Measurements from ENCODE around the gene PRKCZ. TPM values are rescaled to one million over a fixed set of nuclear protein-coding genes. Genes with fewer than 3 reads are reported as not detected.

PRKCZ gene
- total RNA-seq, 1 experiment from 2014 or later = 45.9 TPM

- ChIA-PET CTCF (no interaction called here), POLR2A (no interaction called here)
- no TSS peak for BruUV-seq (replicated peaks)
- H3K4me3 Mint-ChIP-seq (ENCODE audit: unreplicated experiment) = no peak overlapping the region
- no peak for DNase-seq
- Histone ChIP-seq H3K4me1 (no peaks in the 10 kb centered on the region), H3K9me3 (no peaks in the 10 kb centered on the region), H3K4me3 (ENCODE audit: low read depth, low read length) (no peak overlapping the region), H3K36me3 (ENCODE audit: control insufficient read depth, insufficient read depth, low read length) (no peaks in the 10 kb centered on the region), H3K27me3 (replicated peaks; ENCODE audit: control insufficient read depth, insufficient read depth, low read length) (no peaks in the 10 kb centered on the region)
- H3K4me1 Mint-ChIP-seq (ENCODE audit: low read depth, unreplicated experiment) = no peaks in the 10 kb centered on the region
- TF ChIP-seq, protein P1, sequence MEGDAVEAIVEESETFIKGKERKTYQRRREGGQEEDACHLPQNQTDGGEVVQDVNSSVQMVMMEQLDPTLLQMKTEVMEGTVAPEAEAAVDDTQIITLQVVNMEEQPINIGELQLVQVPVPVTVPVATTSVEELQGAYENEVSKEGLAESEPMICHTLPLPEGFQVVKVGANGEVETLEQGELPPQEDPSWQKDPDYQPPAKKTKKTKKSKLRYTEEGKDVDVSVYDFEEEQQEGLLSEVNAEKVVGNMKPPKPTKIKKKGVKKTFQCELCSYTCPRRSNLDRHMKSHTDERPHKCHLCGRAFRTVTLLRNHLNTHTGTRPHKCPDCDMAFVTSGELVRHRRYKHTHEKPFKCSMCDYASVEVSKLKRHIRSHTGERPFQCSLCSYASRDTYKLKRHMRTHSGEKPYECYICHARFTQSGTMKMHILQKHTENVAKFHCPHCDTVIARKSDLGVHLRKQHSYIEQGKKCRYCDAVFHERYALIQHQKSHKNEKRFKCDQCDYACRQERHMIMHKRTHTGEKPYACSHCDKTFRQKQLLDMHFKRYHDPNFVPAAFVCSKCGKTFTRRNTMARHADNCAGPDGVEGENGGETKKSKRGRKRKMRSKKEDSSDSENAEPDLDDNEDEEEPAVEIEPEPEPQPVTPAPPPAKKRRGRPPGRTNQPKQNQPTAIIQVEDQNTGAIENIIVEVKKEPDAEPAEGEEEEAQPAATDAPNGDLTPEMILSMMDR (IDR thresholded peaks at IDR 0.05; ENCODE audit: insufficient read depth in 1 of 2, low read depth in 1 of 2, low read length in 1 of 2, severe bottlenecking in 1 of 2, unreplicated experiment in 1 of 2) = no peak
- H3K27me3 Mint-ChIP-seq (ENCODE audit: insufficient read depth, unreplicated experiment) = no peaks in the 10 kb centered on the region
- peaks cover 24% of the 10 kb centered on the region for H3K36me3 Mint-ChIP-seq (ENCODE audit: insufficient read depth, unreplicated experiment)
- no peaks in the 10 kb centered on the region for H3K9me3 Mint-ChIP-seq (ENCODE audit: unreplicated experiment)
- intact Hi-C loops (cut with micrococcal nuclease; ENCODE audit: unreplicated experiment) = no loop called here
- H3K27ac Mint-ChIP-seq (ENCODE audit: unreplicated experiment) = no peak overlapping the region
Measured at GRCh38 chr1:2115008-2115641, 64.9 kb downstream of the PRKCZ start.

DNA sequence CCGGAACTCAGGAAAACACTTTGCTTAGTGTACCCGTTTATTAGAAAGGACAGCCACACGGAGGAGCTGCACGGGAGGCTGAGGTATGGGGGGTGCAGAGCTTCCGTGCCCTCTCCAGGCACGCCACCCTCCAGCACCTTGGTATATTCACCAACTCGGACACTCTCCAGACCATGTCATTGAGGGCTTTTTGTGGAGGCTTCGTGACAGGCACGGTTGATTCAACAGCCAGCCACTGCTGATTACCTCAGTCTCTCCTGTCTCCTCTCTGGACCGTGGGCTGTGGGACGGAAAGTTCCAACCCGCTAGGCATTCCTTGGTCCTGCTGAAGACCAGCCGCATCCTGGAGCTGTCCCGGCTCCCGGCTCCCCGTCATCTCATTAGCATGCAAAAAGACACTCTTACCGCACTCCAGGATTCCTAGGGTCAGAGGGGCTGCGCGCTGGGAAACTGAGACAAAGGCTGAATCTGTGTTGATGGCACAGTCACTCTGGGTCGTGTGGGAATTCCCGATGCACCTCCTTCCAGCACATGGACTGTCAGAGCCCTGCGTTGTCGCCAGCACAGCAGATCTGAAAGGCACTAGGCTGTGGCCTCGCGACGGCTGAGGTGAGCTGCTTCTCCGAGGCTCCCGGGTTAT is 65.6 kb downstream of the PRKCZ start:
- no peak for DNase-seq
- intact Hi-C loops (cut with micrococcal nuclease; ENCODE audit: unreplicated experiment) = no loop called here
- CTCF ChIA-PET = no interaction called here

GRCh38 chr1:2119886-2120285 is 69.7 kb downstream of the PRKCZ start:
- TF ChIP-seq, protein P1 (IDR thresholded peaks at IDR 0.05; ENCODE audit: insufficient read depth in 1 of 2, low read depth in 1 of 2, low read length in 1 of 2, severe bottlenecking in 1 of 2, unreplicated experiment in 1 of 2) = no peak
- H3K27me3 ChIP-seq (replicated peaks; ENCODE audit: control insufficient read depth, insufficient read depth, low read length) = no peaks in the 10 kb centered on the region
- no peak for DNase-seq
- H3K9me3 ChIP-seq = no peaks in the 10 kb centered on the region
- no peak overlapping the region for H3K4me3 Mint-ChIP-seq (ENCODE audit: unreplicated experiment)
- no peaks in the 10 kb centered on the region for H3K4me1 ChIP-seq
- no peaks in the 10 kb centered on the region for H3K27me3 Mint-ChIP-seq (ENCODE audit: insufficient read depth, unreplicated experiment)
- H3K36me3 Mint-ChIP-seq (ENCODE audit: insufficient read depth, unreplicated experiment) = peaks cover 23% of the 10 kb centered on the region
- CTCF ChIA-PET = no interaction called here
- H3K4me3 ChIP-seq (ENCODE audit: low read depth, low read length) = no peak overlapping the region
- intact Hi-C loops (cut with micrococcal nuclease; ENCODE audit: unreplicated experiment) = no loop called here
- BruUV-seq (replicated peaks) = no TSS peak
- POLR2A ChIA-PET = no interaction called here
- H3K36me3 ChIP-seq (ENCODE audit: control insufficient read depth, insufficient read depth, low read length) = no peaks in the 10 kb centered on the region
- H3K4me1 Mint-ChIP-seq (ENCODE audit: low read depth, unreplicated experiment) = no peaks in the 10 kb centered on the region
- H3K9me3 Mint-ChIP-seq (ENCODE audit: unreplicated experiment) = peaks cover 14% of the 10 kb centered on the region
- H3K27ac Mint-ChIP-seq (ENCODE audit: unreplicated experiment) = no peak overlapping the region

More for the DNA sequence above, 65.6 kb downstream of the PRKCZ start:
- no peaks in the 10 kb centered on the region for H3K36me3 ChIP-seq (ENCODE audit: control insufficient read depth, insufficient read depth, low read length)
- H3K4me1 ChIP-seq = no peaks in the 10 kb centered on the region
- Mint-ChIP-seq H3K9me3 (ENCODE audit: unreplicated experiment) (peaks cover under 1% of the 10 kb centered on the region), H3K27me3 (ENCODE audit: insufficient read depth, unreplicated experiment) (no peaks in the 10 kb centered on the region), H3K36me3 (ENCODE audit: insufficient read depth, unreplicated experiment) (peaks cover 30% of the 10 kb centered on the region), H3K27ac (ENCODE audit: unreplicated experiment) (no peak overlapping the region), H3K4me3 (ENCODE audit: unreplicated experiment) (no peak overlapping the region), H3K4me1 (ENCODE audit: low read depth, unreplicated experiment) (no peaks in the 10 kb centered on the region)
- no peaks in the 10 kb centered on the region for H3K27me3 ChIP-seq (replicated peaks; ENCODE audit: control insufficient read depth, insufficient read depth, low read length)
- POLR2A ChIA-PET = no interaction called here
- BruUV-seq (replicated peaks) = no TSS peak
- TF ChIP-seq, protein P1 (IDR thresholded peaks at IDR 0.05; ENCODE audit: insufficient read depth in 1 of 2, low read depth in 1 of 2, low read length in 1 of 2, severe bottlenecking in 1 of 2, unreplicated experiment in 1 of 2) = no peak
- H3K4me3 ChIP-seq (ENCODE audit: low read depth, low read length) = no peak overlapping the region
- no peaks in the 10 kb centered on the region for H3K9me3 ChIP-seq
